ENCODE data around the gene PBX4.
"Not testable (repeated sequence)": the region's sequence is repeated elsewhere in the genome, so short reads cannot be mapped to it uniquely, and the experiment has no call there.

The PBX4 gene

DNA sequence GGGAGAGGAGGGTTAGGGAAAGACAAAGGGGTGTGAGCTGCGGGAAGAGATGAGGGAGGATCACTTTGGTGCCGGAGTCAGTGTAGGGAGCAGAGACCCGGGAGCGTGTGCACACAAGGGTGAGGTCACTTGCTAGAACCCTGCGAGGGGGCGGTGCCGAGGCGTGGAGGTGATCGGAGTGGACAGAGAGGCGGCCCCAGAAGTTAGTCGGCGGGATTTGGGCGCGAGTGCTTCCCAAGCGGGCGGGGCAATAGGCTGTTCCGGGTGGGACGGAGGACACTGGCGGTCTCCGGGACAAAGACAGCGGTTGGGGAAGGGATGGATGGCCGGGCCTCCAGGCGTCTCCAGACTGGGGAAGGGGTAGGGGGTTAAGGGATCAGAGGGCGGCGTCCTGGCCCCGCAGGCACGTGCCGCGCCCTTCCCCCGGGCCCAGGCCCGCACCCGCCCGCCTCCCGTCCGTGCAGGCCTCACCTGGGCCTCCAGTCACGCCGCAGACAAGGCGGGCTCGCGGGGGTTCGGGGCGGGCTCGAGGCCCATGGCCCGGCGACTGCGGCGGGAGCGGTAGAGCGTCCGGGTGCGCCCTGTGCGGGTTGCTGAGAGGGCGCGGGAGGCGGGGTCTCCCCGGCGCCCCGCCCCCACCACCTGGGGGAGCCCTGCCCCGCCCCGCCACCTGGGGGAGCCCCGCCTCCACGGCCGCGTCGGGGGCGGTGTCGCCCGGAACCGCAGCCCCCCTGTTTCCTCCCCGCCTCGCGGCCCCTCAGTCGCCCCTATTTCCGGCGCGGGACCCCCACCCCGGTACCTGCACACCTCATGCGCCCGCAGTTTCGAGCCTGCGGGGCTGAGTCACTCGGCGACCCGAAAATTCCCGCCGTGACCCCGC lies 9.4 kb upstream of the PBX4 start, which contains the start of gene LPAR2:
Gene LPAR2, minus strand, starts transcription at position 600 of the 880 bp plus-strand sequence. CDS start 945 bp downstream, outside the sequence.
- DNase-seq (ENCODE audit: low read depth in 1 of 2, low spot score in 1 of 2): peak; percentile 62 to 75

DNA sequence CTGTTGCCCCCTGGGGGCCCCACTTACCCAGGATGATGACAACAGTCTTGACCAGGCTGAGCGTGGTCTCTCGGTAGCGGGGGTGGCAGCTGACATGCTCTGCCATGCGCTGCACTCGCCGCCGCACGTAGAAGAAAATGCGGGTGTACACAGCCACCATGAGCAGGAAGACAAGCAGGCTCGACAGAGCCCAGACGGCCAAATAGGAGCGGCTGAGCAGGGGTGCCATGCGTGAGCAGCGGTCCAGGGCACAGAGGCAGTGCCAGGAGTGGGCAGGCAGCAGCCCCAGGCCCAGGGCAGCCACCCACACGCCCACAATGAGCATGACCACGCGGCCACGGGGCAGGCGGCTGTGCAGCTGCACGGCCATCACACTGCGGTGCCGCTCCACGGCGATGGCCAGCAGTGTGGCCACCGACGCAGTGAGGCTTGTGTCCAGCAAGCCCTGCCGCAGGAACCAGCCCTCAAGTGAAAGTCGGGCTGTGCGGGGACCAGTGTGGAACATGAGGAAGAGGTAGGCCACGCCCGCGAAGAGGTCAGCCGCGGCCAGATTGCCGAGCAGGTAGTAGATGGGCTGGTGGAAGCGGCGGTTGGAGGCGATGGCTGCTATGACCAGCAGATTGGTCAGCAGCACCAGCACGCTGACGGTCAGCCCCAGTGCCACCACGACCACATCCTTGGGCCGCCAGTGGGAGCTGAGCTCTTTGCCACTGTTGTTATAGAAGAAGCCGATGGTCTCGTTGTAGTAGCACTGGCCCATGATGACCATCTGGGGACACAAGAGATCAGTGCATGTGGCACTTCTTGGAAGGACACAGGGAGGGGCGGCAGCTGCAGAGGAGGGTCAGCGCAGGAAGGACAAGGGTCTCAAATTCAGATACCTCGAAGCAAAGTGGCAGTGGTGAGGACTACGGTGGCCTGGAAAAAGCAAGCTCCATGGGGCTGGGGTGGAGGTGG lies 8.3 kb upstream of the PBX4 start:
- no peak for DNase-seq (ENCODE audit: low read depth in 1 of 2, low spot score in 1 of 2)

DNA sequence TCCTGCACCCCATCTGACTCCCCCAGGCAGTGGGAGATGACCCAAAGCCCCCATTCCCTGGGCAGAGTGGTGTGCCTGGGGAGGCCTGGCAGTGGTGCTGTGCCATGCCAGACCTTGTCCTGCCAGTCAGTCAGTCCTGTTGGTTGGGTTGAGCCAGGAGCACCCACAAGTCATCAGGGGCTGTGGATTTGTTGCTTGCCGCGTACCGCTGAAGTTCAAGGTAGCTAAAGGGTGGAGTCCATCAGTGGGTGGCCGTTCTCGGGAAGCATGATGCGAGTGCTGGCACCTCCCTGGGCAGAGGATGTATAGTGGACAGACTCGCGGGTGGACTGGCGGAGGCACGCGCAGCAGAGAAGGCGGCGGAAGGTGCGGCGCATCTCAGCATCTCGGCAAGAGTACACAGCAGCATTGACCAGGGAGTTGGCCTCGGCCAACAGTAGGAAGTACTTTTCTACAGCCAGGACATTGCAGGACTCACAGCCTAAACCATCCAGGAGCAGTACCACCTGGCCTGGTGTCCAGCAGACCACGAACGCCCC lies 5.6 kb upstream of the PBX4 start:
- no peak for DNase-seq (ENCODE audit: low read depth in 1 of 2, low spot score in 1 of 2)

DNA sequence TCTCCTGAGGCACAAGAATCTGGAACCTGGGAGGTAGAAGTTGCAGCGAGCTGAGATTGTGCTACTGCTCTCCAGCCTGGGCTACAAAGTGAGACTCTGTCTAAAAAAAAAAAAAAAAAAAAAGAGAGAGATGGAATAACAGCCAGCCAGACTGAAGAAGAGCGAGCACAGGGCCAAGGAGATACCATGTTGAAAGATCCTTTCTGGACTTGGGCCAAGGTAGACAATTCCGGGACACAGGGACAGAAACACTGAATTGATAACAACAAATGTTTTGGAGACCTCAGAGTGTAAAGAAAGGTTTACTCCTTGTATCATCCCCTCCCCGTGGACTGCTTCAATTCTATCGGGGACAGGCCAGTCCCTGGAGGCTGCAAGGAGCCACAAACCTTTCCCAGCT lies 4.9 kb upstream of the PBX4 start:
- no peak for DNase-seq (ENCODE audit: low read depth in 1 of 2, low spot score in 1 of 2)

DNA sequence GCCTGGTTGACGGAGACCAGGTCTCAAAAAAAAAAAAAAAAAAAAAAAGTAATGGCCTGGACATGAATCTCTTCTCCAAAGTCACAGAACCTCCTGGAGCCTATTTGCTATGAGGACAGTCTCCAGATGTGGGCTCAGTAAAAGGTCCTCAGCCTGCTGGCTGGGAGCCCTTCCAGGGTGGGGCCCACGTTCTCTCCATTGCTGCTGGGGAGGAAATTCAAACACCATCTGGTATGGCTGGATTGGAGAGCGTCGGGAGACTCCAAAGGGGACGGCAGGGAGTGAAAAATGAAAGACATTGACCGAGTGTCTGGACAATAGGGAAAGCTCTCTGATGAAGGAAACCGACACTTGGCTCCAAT lies 1.3 kb upstream of the PBX4 start:
- no peak for DNase-seq (ENCODE audit: low read depth in 1 of 2, low spot score in 1 of 2)

DNA sequence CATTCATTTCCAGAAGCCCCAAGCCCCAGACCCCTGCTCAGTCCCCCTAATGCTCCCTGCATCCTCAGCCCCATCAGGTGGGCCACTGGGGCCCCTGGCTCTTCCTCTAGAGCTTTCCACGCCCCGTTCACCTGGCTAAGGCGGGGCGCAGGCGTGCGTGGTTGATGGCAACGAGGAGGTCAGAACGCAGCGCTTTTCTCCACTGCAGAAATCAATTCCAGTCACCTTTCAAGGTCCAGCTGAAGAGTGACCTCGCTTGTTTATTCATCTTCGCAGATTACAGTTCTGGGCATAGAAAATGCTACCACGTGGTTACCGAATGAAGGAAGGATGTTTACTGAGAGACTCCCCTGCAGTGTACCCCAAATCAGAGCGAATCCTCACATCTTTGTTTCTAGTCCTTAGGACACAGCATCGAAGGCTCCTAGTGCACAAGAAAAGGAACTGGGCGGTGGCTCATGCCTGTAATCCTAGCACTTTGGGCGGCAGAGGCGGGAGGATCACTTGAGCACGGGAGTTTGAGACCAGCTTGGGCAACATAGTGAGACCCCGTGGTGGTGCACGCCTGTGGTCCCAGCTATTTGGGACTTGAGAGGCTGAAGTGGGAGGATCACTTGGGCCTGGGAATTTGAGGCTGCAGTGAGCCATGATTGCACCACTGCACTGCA lies 828 bp upstream of the PBX4 start:
- no peak for DNase-seq (ENCODE audit: low read depth in 1 of 2, low spot score in 1 of 2)

DNA sequence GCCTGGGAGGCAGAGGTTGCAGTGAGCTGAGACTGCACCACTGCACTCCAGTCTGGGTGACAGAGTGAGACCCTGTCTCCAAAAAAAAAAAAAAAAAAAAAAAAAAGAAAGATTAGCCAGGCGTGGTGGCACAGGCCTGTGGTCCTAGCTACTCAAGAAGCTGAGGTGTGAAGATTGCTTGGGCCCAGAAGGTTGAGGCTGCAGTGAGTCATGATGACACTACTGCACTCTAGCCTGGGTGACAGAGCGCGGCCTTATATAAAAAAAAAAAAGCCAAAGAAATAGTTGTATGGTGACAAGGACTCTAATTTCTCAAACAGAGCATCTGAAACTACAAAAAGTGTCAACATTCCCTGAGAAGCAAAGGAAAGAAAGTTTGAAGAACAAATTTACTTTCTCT lies 3.4 kb downstream of the PBX4 start:
- DNase-seq (ENCODE audit: low read depth in 1 of 2, low spot score in 1 of 2): no peak

DNA sequence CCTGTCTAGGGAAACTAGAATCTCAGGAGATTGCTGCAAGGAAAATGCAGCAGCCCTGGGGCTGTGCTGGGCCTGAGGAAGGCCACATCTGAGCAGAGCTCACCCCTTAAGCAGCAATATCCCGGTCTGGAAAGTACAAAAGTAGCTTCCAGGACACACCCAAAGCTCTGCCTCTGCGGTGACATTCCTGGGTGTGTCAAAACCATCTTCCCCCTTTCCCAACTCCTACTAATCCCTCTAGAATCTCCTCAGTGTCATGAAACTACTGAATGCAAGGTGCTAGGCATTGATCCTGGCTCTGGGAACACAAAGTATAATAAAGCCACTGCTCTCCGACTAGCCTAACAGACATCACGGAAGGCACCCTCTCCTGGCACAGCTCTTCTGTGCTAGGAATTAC lies 5.0 kb downstream of the PBX4 start:
- no peak for DNase-seq (ENCODE audit: low read depth in 1 of 2, low spot score in 1 of 2)

DNA sequence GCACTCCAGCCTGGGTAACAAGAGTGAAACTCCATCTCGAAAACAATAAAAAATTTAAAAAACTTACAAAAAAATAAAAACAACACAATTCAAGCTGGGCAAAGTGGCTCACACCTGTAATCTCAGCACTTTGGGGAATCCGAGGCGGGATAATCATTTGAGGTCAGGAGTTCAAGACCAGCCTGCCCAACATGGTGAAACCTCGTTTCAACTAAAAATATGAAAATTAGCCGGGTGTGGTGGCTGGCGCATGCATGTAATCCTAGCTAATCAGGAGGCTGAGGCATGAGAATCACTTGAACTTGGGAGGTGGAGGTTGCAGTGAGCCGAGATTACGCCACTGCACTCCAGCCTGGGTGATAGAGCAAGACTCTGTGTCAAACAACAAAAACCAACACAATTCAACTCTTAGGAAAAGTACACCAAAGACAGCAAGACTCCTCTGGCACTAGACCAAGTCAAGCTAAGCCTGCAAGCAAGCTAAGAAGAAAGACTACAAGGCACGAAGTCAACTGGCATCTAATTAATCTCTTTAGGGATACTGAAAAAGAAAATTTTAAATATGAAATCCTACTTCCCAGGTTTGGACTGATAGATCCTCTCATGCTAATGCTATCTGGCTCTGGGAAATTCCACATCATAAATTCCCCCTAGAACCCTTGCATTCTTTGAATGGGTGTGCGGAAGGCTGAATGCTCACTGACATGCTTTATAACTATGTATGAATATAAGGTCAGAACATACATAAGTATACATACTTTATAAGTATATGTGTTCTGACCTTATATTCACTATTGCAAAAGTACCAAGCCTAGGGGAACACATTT lies 7.9 kb downstream of the PBX4 start:
- no peak for DNase-seq (ENCODE audit: low read depth in 1 of 2, low spot score in 1 of 2)

DNA sequence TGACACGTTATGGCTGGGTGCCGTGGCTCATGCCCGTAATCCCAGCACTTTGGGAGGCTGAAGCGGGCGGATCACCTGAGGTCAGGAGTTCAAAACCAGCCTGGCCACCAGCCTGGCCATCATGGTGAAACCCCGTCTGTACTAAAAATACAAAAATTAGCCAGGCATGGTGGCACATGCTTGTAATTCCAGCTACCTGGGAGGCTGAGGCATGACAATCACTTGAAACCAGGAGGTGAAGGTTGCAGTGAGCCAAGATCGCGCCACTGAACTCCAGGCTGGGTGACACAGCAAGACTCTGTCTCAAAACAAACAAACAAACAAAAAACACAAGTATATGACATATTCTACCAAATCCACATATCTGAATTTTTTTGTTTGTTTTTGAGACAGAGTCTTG lies 11.8 kb downstream of the PBX4 start:
- not testable (repeated sequence) for DNase-seq (ENCODE audit: low read depth in 1 of 2, low spot score in 1 of 2)

DNA sequence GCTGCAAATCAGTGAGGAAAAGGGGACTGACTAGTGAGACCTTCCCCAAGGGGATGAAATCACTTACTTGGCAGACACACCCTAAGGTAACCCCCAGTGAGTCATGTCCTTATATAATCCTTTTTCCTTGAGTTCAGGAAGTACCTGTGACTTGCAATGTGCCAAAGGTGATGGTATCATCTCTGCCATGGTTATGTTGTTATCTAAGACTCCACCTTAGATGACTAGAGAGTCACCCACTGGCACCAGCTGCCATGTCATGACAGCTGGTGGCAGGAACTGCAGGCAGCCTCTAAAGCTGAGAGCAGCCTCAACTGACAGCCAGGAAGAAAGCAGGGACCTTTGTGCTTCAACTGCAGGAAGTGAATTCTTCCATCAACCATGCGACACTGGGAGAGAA lies 12.5 kb downstream of the PBX4 start:
- peak in 1 of 2 donors; percentile 27 for DNase-seq (ENCODE audit: low read depth in 1 of 2, low spot score in 1 of 2)

DNA sequence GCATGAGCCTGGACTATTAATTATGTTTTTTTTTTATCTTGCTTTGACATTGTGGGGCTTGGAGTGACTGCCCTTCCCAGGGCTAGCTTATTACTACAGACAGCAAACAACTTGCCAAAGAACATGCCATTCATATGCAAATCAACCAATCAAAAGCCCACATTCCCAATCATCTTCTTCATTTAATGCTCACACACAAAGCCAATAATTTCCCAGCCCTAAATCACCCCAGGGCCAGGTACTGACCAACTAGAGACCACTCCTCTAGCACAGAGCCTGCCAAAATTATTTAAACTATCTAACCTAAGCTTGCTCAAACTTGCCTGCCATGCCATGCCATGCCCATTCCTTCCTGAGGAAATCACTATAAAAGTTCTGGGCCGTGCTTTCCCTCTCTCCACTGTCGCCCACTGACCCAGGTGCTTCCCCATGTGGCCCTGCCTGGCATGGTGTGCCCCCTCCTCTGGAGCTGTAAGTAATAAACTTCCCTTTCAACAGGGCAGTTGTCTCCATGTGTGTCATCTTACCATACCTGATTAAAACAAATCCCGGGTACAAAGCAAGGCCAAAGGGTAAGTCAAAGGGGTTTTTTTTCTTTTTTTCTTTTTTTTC lies 15.7 kb downstream of the PBX4 start:
- no peak for DNase-seq (ENCODE audit: low read depth in 1 of 2, low spot score in 1 of 2)

DNA sequence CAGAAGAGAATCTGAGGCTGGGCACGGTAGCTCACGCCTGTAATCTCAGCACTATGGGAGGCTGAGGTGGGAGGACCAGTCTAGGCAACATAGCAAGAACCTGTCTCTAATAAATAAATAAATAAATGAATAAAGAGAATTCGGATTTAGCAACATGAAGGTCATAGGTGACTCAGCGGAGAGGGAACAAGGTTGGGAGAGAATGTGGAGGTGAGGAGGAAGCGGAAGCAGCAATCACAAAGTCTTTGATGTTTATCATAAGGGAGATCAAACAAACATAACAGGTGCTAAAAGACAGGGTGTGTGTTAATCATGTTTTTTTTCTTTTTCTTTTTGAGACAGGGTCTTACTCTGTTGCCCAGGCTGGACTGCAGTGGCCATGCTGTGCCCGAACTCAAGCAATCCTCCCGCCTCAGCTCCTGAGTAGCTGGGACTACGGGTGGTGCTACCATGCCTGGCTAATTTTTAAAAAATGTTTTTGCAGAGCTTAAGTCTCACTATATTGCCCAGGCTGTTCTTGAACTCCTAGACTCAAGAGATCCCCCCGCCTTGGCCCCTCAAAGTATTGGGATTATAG lies 16.3 kb downstream of the PBX4 start:
- peak in 1 of 2 donors; percentile 25 for DNase-seq (ENCODE audit: low read depth in 1 of 2, low spot score in 1 of 2)

DNA sequence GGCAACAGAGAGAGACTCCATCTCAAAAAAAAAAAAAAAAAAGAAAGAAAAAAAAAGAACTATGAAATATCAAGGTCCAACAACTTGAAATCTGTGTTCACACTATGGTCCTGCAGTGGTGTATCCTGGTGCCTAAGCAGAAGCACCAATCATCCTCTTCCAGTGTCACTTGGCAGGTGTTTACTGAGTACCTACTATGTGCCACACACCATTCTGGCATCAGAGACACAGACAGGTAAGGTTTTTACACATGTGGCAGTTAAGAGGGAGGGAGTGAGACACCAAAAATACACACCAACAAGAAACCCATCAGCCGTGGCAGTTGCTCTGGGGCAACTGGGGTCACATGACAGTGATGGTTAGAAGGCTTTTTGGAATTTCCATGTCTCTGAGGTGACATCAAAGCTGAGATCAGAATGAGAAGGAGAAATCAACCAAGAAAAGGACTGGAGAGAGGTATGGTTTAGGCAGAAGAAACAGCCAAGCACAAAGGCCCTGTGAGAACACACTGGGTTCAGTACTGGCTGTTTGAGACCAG lies 17.6 kb downstream of the PBX4 start:
- no peak for DNase-seq (ENCODE audit: low read depth in 1 of 2, low spot score in 1 of 2)

DNA sequence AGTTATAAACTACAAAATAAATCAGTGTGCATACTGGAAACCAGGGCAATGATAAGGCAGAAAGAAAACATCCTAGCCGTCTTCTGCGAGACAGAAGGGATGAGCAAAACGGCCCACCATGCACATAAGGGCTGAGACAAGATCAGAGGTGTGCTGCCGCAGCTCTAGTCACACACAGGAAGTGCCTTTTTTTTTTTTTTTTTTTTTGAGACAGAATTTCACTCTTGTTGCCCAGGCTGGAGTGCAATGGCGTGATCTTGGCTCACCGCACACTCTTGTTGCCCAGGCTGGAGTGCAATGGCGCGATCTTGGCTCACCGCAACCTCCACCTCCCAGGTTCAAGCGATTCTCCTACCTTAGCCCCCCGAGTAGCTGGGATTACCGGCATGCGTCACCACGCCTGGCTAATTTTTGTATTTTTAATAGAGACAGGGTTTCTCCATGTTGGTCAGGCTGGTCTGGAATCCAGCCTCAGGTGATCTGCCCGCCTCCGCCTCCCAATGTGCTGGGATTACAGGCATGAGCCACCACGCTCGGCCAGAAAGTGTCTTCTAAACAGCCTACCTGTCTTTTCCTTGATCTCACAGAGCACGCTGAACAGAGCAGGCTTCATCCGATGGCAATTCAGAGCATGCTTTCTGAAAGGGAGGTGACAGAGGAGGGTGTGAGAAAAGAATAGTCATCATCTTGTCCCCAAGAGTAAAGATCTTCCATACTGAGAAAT lies 19.6 kb downstream of the PBX4 start:
- DNase-seq (ENCODE audit: low read depth in 1 of 2, low spot score in 1 of 2): peak; percentile 43

DNA sequence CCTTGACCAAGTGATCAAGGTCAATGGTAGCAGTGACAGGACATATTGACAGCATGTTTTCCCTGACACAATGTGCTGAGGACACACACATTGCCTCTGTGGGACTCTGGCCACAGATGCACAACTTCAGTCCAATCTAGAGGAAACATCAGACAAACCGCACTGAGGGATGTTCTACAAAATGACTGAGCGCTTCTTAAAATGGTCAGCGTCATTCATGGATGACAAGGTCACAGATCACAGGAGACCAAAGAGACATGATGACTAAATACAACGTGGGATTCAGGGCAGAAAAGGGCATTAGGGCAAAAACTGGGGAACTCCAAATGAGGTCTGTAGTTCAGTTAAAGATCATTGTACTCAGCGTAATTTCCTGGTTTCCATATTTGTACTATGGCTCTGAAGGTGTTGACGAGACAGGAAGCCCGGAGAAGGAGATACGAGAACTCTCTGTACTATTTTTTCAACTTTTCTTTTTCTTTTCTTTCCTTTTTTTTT lies 20.6 kb downstream of the PBX4 start:
- peak in 1 of 2 donors; percentile 44 for DNase-seq (ENCODE audit: low read depth in 1 of 2, low spot score in 1 of 2)

DNA sequence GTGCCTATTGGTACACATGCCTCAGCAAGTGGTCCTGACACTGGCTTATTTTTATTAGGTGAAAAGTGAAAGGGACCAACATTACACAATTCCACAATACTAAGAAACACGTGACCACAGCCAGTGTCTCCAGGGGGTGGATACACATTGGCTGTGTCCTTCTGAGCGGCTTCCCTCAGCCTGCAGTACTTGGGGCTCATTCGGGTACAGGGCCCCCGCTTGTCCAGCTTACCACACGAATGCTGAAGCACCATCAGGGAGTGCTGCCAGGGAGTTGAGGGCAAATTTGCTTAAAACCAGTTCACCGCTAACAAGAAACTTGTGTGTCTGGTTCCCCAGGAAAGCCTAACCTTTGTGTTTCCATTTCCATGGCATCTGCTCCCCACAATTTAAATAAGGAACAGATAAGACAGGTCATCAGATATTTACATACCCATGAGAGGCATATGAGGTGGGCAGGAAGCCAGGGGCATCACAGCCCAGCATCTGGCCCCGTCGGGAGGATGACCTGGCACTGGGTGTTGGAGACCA lies 23.3 kb downstream of the PBX4 start:
- DNase-seq (ENCODE audit: low read depth in 1 of 2, low spot score in 1 of 2): no peak

DNA sequence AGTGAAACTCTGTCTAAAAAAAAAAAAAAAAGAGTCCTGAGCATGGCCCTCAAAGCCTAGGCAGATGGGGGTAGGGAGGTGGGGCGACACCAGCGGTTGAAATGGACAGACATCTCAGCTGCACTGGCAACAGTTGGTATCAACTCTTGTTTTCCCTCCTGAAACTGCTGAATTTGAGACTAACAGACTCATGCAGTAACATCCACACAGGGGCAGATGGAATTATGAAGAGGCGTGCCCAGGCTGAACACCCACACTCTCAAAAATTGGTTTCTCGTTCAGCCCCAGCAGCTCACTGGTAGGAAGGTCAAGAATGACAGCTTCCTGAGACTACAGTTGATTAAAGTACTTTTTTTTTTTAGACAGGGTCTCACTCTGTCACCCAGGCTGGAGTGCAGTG lies 24.1 kb downstream of the PBX4 start:
- no peak for DNase-seq (ENCODE audit: low read depth in 1 of 2, low spot score in 1 of 2)
